Uterus (tissue), 2 donors: ENCODE measurements around the gene LNPK.

Experiments
- POLR2A ChIP-seq, 2 donors: fragments of 450-650 bp; IDR thresholded peaks; one replicate each; pipeline ENCODE4 v1.6.1; 2016; ENCODE audit warnings: antibody characterized with exemption in 2 of 2, mild to moderate bottlenecking in 1 of 2, moderate library complexity in 1 of 2
- TF ChIP-seq, protein P1 (sequence below), 4 experiments: fragments of 200-600 bp in 2 of 4; fragments of 450-650 bp in 2 of 4; sonication (generic) in 2 of 4; IDR thresholded peaks; one replicate each; pipeline ENCODE4 v1.5.1; 2016 to 2019; ENCODE audit warnings: antibody characterized with exemption in 4 of 4, mild to moderate bottlenecking in 2 of 4, moderate library complexity in 1 of 4

DNA sequence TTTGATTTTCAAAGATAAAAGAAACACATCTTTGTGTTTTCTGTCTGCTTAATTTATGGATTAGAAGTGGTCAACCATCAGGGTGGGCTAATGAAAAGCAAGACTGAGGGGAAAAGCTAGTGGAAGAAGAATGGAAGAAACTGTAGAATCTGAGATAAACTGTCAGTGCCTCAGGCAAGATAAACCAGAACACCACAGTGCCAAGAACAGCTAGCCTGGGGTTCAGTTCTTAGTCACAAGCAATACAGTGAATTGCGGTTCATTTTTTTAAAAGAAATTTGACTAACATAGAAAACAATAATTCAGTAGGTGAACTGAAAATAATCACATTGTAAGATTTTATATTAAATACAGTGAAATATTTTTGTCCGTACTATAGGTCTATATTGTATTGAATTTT lies 22.0 kb upstream of the LNPK start:
- TF ChIP-seq POLR2A (IDR thresholded peaks at IDR 0.05): no peak
- TF ChIP-seq, protein P1, sequence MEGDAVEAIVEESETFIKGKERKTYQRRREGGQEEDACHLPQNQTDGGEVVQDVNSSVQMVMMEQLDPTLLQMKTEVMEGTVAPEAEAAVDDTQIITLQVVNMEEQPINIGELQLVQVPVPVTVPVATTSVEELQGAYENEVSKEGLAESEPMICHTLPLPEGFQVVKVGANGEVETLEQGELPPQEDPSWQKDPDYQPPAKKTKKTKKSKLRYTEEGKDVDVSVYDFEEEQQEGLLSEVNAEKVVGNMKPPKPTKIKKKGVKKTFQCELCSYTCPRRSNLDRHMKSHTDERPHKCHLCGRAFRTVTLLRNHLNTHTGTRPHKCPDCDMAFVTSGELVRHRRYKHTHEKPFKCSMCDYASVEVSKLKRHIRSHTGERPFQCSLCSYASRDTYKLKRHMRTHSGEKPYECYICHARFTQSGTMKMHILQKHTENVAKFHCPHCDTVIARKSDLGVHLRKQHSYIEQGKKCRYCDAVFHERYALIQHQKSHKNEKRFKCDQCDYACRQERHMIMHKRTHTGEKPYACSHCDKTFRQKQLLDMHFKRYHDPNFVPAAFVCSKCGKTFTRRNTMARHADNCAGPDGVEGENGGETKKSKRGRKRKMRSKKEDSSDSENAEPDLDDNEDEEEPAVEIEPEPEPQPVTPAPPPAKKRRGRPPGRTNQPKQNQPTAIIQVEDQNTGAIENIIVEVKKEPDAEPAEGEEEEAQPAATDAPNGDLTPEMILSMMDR (IDR thresholded peaks at IDR 0.05): no peak
